NB4 (cell line): ENCODE data around the gene AXIN1.

ENCODE experiments used
- CTCF ChIP-seq: IDR thresholded peaks from one replicate; pipeline ENCODE4 v1.5.1; 2012; ENCODE audit warnings: low read depth, low read length
- MYC ChIP-seq: IDR thresholded peaks from 2 replicates; pipeline ENCODE4 v1.6.1; 2011; ENCODE audit warnings: low read depth, low read length
- POLR2A ChIP-seq: IDR thresholded peaks from 2 replicates; pipeline ENCODE4 v1.6.1; 2011; ENCODE audit warnings: mild to moderate bottlenecking; ENCODE audit not compliant: insufficient read length; ENCODE audit errors: extremely low read depth

GRCh38 chr16:381789-382717 is 29.5 kb upstream of the AXIN1 start, which contains the start of gene PGAP6:
- TF ChIP-seq POLR2A (peak; percentile 16), CTCF (no peak), MYC (no peak)
